ENCODE results near the gene CHRNB1. TPM values are rescaled to one million over a fixed set of nuclear protein-coding genes. Genes with fewer than 3 reads are reported as not detected.

Gene CHRNB1
- total RNA-seq, 4 donors from 2014 or later, result 4.7 to 12.1 (median 8.1) TPM

GRCh38 chr17:7440113-7440833 lies 4.6 kb upstream of the CHRNB1 start:
- ATAC-seq, result no peak
- Histone ChIP-seq H3K4me1 (peaks cover 5 to 68% (median 41%) of the 10 kb centered on the region in 3 donors), H3K4me3 (peak overlapping the region in 1 of 2 donors; percentile 47), H3K27me3 (peaks cover 95% of the 10 kb centered on the region), H3K36me3 (no peaks in the 10 kb centered on the region), H3K9me3 (no peaks in the 10 kb centered on the region), H3K27ac (no peak overlapping the region)
- TF ChIP-seq POLR2AphosphoS5 (IDR thresholded peaks at IDR 0.05), result no peak
- TF ChIP-seq, protein P1, sequence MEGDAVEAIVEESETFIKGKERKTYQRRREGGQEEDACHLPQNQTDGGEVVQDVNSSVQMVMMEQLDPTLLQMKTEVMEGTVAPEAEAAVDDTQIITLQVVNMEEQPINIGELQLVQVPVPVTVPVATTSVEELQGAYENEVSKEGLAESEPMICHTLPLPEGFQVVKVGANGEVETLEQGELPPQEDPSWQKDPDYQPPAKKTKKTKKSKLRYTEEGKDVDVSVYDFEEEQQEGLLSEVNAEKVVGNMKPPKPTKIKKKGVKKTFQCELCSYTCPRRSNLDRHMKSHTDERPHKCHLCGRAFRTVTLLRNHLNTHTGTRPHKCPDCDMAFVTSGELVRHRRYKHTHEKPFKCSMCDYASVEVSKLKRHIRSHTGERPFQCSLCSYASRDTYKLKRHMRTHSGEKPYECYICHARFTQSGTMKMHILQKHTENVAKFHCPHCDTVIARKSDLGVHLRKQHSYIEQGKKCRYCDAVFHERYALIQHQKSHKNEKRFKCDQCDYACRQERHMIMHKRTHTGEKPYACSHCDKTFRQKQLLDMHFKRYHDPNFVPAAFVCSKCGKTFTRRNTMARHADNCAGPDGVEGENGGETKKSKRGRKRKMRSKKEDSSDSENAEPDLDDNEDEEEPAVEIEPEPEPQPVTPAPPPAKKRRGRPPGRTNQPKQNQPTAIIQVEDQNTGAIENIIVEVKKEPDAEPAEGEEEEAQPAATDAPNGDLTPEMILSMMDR (IDR thresholded peaks at IDR 0.05), result no peak
- WGBS, 2 donors (ENCODE audit: low coverage in 1 of 2), result 0% methylated on average over 8 to 9 of the region's 46 CpGs

GRCh38 chr17:7440834-7441195 lies 4.0 kb upstream of the CHRNB1 start:
- WGBS, 2 donors (ENCODE audit: low coverage in 1 of 2), result 20% methylated on average over 4 of the region's 12 CpGs; no CpG with 5 or more reads in 1 of the 2 donors
- TF ChIP-seq POLR2AphosphoS5 (IDR thresholded peaks at IDR 0.05), result no peak
- no peak for TF ChIP-seq EP300 (IDR thresholded peaks at IDR 0.05)
- TF ChIP-seq, protein P1 (IDR thresholded peaks at IDR 0.05), result no peak
- TF ChIP-seq POLR2A (IDR thresholded peaks at IDR 0.05), result no peak
- H3K9me3 ChIP-seq, result no peaks in the 10 kb centered on the region
- H3K36me3 ChIP-seq, result no peaks in the 10 kb centered on the region
- ATAC-seq, result no peak
- H3K27ac ChIP-seq, result no peak overlapping the region
- H3K4me3 ChIP-seq, result peak overlapping the region in 1 of 2 donors; percentile 47
- peaks cover 5 to 68% (median 39%) of the 10 kb centered on the region in 3 donors for H3K4me1 ChIP-seq
- peaks cover 95% of the 10 kb centered on the region for H3K27me3 ChIP-seq

- 0 to 25% methylated on average over 1 of the region's 7 CpGs for WGBS, 2 donors (ENCODE audit: low coverage in 1 of 2)
- TF ChIP-seq POLR2A (IDR thresholded peaks at IDR 0.05) (no peak), POLR2AphosphoS5 (IDR thresholded peaks at IDR 0.05) (no peak), EP300 (IDR thresholded peaks at IDR 0.05) (no peak)
- TF ChIP-seq, protein P1 (IDR thresholded peaks at IDR 0.05), result no peak
- H3K4me1 ChIP-seq, result peaks cover 5 to 66% (median 35%) of the 10 kb centered on the region in 3 donors
- no peak for ATAC-seq
- no peaks in the 10 kb centered on the region for H3K36me3 ChIP-seq
- H3K4me3 ChIP-seq, result no peak overlapping the region
- no peak overlapping the region for H3K27ac ChIP-seq
- H3K9me3 ChIP-seq, result no peaks in the 10 kb centered on the region
- peaks cover 95% of the 10 kb centered on the region for H3K27me3 ChIP-seq
Measured at GRCh38 chr17:7441266-7441665, 3.6 kb upstream of the CHRNB1 start.

GRCh38 chr17:7442142-7442541 lies 2.7 kb upstream of the CHRNB1 start:
- peaks cover 5 to 65% (median 26%) of the 10 kb centered on the region in 3 donors for H3K4me1 ChIP-seq
- H3K27me3 ChIP-seq, result peaks cover 97% of the 10 kb centered on the region
- no peak overlapping the region for H3K27ac ChIP-seq
- TF ChIP-seq POLR2A (IDR thresholded peaks at IDR 0.05), result no peak
- no peak for TF ChIP-seq POLR2AphosphoS5 (IDR thresholded peaks at IDR 0.05)
- TF ChIP-seq, protein P1 (IDR thresholded peaks at IDR 0.05), result no peak
- TF ChIP-seq EP300 (IDR thresholded peaks at IDR 0.05), result no peak
- H3K4me3 ChIP-seq, result no peak overlapping the region
- no peaks in the 10 kb centered on the region for H3K36me3 ChIP-seq
- 74% methylated on average over 2 of the region's 2 CpGs; no CpG with 5 or more reads in 1 of the 2 donors for WGBS, 2 donors (ENCODE audit: low coverage in 1 of 2)
- no peak for ATAC-seq
- no peaks in the 10 kb centered on the region for H3K9me3 ChIP-seq
